ENCODE measurements around the gene PCDH9. TPM values are rescaled to one million over a fixed set of nuclear protein-coding genes. Genes with fewer than 3 reads are reported as not detected.

PCDH9 gene
- total and polyA plus RNA-seq, 10 of the 15 experiments (the other 5 are each of a cell fraction or from before 2014, with no cell fraction given), result 0.02 to 2.3 (median 0.05) TPM; not detected in 1

DNA sequence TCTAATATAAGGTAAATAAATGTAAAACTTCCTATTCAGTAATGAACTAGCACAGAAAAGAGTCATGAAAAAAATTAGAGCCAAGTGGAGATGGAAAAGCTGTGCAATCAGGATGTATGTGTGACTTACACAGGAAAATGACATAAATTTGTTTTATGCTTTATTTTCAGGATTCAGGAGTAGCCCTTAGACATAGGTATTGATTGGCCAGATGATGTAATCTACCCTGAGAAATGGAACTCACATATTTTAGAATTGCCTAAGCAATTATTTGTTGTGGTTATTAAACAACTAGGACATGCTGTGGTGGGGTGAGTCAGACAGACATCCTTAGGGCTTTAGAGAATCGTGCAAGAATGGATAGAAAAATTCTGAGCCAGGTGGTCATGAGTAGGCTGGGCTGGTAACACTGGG, 110.6 kb downstream of the PCDH9 start:
- H3K9me3 ChIP-seq (replicated peaks; ENCODE audit: control insufficient read depth, insufficient read depth, low read length), result no peaks in the 10 kb centered on the region

DNA sequence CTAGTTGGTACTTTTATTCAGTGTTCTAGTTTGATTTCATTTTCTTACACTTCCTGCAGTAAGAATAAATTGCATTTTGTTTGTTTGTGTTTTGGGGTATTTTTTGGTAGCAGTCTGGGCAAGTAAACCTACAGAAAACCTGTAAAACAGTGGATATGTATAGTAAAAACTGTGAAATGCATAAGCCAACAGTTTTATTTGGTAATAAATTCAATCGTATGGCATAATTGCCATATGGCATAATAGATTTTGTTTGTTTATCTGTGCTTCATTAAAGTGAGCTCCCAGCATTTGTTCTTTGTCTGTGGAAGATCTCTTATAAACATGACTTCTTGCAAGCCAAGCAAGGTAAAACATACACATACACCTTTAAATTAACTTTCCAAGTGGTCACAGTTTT, 111.9 kb downstream of the PCDH9 start:
- intact Hi-C loops (cut with micrococcal nuclease; ENCODE audit: unreplicated experiment), result no loop called here
- no peak for FAIRE-seq
- Histone ChIP-seq H3K79me2 (ENCODE audit: control insufficient read depth, insufficient read depth, low read length) (no peaks in the 10 kb centered on the region), H3K4me3 (no peak overlapping the region), H3K9me3 (replicated peaks; ENCODE audit: control insufficient read depth, insufficient read depth, low read length) (no peaks in the 10 kb centered on the region), H3K4me1 (ENCODE audit: control insufficient read depth, insufficient read depth, low read length) (no peaks in the 10 kb centered on the region), H3K36me3 (ENCODE audit: control insufficient read depth in 2 of 2, insufficient read depth in 2 of 2, low read length in 1 of 2) (no peaks in the 10 kb centered on the region), H3K27me3 (replicated peaks in 1 of 2; ENCODE audit: control insufficient read depth in 2 of 2, insufficient read depth in 2 of 2, low read length in 1 of 2) (no peaks in the 10 kb centered on the region), H4K20me1 (ENCODE audit: control insufficient read depth, insufficient read depth) (no peaks in the 10 kb centered on the region), H2AFZ (ENCODE audit: control insufficient read depth, low read depth, low read length) (no peak overlapping the region), H3K9ac (ENCODE audit: control insufficient read depth, insufficient read depth, low read length) (no peak overlapping the region), H3K27ac (ENCODE audit: control insufficient read depth, insufficient read depth) (no peak overlapping the region), H3K4me2 (ENCODE audit: control insufficient read depth, insufficient read depth) (no peak overlapping the region)
- BruUV-seq (replicated peaks), result no TSS peak
- in situ Hi-C loops (cut with MboI), result no loop called here
- ATAC-seq, result no peak
- 39% methylated on average over 1 of the region's 1 CpG for WGBS (ENCODE audit: insufficient coverage, insufficient replicate concordance, low lambda C conversion rate, missing lambda C conversion rate)
- SMC1A ChIA-PET (ENCODE audit: uncharacterized antibody, unreplicated experiment), result no interaction called here
- CTCF ChIA-PET, result no interaction called here
- no peak for DNase-seq (ENCODE audit: low read depth, low spot score)
- RAD21 ChIA-PET (ENCODE audit: unreplicated experiment), result interaction anchor here (1.1 kb wide), 1 partner anchor 17 kb away, joined by 3 read pairs; no protein-coding TSS in a partner anchor
- POLR2A ChIA-PET, result no interaction called here
- no peak for TF ChIP-seq NFYB (IDR thresholded peaks at IDR 0.05; ENCODE audit: insufficient read depth, low read depth, low read length)
- TF ChIP-seq POU2F2 (IDR thresholded peaks at IDR 0.05; ENCODE audit: borderline replicate concordance, low read depth, low read length), result no peak
- TF ChIP-seq ZSCAN29 (IDR thresholded peaks at IDR 0.05), result no peak
- TF ChIP-seq, protein P1, sequence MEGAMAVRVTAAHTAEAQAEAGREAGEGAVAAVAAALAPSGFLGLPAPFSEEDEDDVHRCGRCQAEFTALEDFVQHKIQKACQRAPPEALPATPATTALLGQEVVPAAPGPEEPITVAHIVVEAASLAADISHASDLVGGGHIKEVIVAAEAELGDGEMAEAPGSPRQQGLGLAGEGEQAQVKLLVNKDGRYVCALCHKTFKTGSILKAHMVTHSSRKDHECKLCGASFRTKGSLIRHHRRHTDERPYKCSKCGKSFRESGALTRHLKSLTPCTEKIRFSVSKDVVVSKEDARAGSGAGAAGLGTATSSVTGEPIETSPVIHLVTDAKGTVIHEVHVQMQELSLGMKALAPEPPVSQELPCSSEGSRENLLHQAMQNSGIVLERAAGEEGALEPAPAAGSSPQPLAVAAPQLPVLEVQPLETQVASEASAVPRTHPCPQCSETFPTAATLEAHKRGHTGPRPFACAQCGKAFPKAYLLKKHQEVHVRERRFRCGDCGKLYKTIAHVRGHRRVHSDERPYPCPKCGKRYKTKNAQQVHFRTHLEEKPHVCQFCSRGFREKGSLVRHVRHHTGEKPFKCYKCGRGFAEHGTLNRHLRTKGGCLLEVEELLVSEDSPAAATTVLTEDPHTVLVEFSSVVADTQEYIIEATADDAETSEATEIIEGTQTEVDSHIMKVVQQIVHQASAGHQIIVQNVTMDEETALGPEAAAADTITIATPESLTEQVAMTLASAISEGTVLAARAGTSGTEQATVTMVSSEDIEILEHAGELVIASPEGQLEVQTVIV (IDR thresholded peaks at IDR 0.05; ENCODE audit: borderline replicate concordance, partially characterized antibody), result no peak
- TF ChIP-seq, protein P2, sequence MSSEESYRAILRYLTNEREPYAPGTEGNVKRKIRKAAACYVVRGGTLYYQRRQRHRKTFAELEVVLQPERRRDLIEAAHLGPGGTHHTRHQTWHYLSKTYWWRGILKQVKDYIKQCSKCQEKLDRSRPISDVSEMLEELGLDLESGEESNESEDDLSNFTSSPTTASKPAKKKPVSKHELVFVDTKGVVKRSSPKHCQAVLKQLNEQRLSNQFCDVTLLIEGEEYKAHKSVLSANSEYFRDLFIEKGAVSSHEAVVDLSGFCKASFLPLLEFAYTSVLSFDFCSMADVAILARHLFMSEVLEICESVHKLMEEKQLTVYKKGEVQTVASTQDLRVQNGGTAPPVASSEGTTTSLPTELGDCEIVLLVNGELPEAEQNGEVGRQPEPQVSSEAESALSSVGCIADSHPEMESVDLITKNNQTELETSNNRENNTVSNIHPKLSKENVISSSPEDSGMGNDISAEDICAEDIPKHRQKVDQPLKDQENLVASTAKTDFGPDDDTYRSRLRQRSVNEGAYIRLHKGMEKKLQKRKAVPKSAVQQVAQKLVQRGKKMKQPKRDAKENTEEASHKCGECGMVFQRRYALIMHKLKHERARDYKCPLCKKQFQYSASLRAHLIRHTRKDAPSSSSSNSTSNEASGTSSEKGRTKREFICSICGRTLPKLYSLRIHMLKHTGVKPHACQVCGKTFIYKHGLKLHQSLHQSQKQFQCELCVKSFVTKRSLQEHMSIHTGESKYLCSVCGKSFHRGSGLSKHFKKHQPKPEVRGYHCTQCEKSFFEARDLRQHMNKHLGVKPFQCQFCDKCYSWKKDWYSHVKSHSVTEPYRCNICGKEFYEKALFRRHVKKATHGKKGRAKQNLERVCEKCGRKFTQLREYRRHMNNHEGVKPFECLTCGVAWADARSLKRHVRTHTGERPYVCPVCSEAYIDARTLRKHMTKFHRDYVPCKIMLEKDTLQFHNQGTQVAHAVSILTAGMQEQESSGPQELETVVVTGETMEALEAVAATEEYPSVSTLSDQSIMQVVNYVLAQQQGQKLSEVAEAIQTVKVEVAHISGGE (CRISPR knock-in tag; IDR thresholded peaks at IDR 0.05), result no peak
- TF ChIP-seq SMARCA5 (IDR thresholded peaks at IDR 0.05), result no peak
- TF ChIP-seq CBX3 (IDR thresholded peaks at IDR 0.05; ENCODE audit: borderline replicate concordance, low read depth), result no peak
- TF ChIP-seq POLR2AphosphoS2 (IDR thresholded peaks at IDR 0.05; ENCODE audit: low read depth, low read length), result no peak

More for the DNA sequence above, 110.6 kb downstream of the PCDH9 start:
- ATAC-seq (peak; percentile 53), DNase-seq (ENCODE audit: low read depth, low spot score) (no peak), FAIRE-seq (no peak)
- ChIA-PET RAD21 (ENCODE audit: unreplicated experiment) (interaction anchor here (1.1 kb wide), 1 partner anchor 18 kb away, joined by 3 read pairs; no protein-coding TSS in a partner anchor), POLR2A (no interaction called here), CTCF (no interaction called here), SMC1A (ENCODE audit: uncharacterized antibody, unreplicated experiment) (no interaction called here)
- intact Hi-C loops (cut with micrococcal nuclease; ENCODE audit: unreplicated experiment) (no loop called here), in situ Hi-C loops (cut with MboI) (no loop called here)
- H4K20me1 ChIP-seq (ENCODE audit: control insufficient read depth, insufficient read depth), result no peaks in the 10 kb centered on the region
- H3K4me1 ChIP-seq (ENCODE audit: control insufficient read depth, insufficient read depth, low read length), result no peaks in the 10 kb centered on the region
- H3K27ac ChIP-seq (ENCODE audit: control insufficient read depth, insufficient read depth), result no peak overlapping the region
- WGBS (ENCODE audit: insufficient coverage, insufficient replicate concordance, low lambda C conversion rate, missing lambda C conversion rate), result 0% methylated on average over 1 of the region's 1 CpG
- no peaks in the 10 kb centered on the region for H3K36me3 ChIP-seq (ENCODE audit: control insufficient read depth in 2 of 2, insufficient read depth in 2 of 2, low read length in 1 of 2)
- H3K27me3 ChIP-seq (replicated peaks in 1 of 2; ENCODE audit: control insufficient read depth in 2 of 2, insufficient read depth in 2 of 2, low read length in 1 of 2), result no peaks in the 10 kb centered on the region
- no peak overlapping the region for H3K4me3 ChIP-seq
- no peak for TF ChIP-seq TCF12 (IDR thresholded peaks at IDR 0.05; ENCODE audit: low read depth, low read length)
- no peak for TF ChIP-seq ZNF207 (IDR thresholded peaks at IDR 0.05; ENCODE audit: borderline replicate concordance)
- TF ChIP-seq EGR1 (IDR thresholded peaks at IDR 0.05; ENCODE audit: borderline replicate concordance in 1 of 2, low read depth in 2 of 2, low read length in 2 of 2), result no peak
- TF ChIP-seq DPF2 (IDR thresholded peaks at IDR 0.05), result no peak
- H2AFZ ChIP-seq (ENCODE audit: control insufficient read depth, low read depth, low read length), result no peak overlapping the region
- no peak overlapping the region for H3K9ac ChIP-seq (ENCODE audit: control insufficient read depth, insufficient read depth, low read length)
- no peaks in the 10 kb centered on the region for H3K79me2 ChIP-seq (ENCODE audit: control insufficient read depth, insufficient read depth, low read length)
- BruUV-seq (replicated peaks), result no TSS peak
- no peak overlapping the region for H3K4me2 ChIP-seq (ENCODE audit: control insufficient read depth, insufficient read depth)
